Stimulated activated effector memory CD8-positive, alpha-beta T cell treated with anti-CD3 and anti-CD28 coated beads, Interleukin-12 subunit alpha, Interleukin-12 subunit beta, amount 100 ng/mL, for 72 hours (primary cell): Measurements from ENCODE around the gene SHB.
"Not testable (repeated sequence)": the region's sequence is repeated elsewhere in the genome, so short reads cannot be mapped to it uniquely, and the experiment has no call there.

Experiments used
- ATAC-seq: fragments of 150-1000 bp; cut with Tn5 transposase; 2 replicates; pipeline ENCODE4 v1.10.0; 2021
- DNase-seq, 2 donors: peaks; one replicate each; pipeline ENCODE4 v3.0.0; 2021 to 2022; ENCODE audit warnings: low spot score in 2 of 2
- H3K27ac Mint-ChIP-seq: one replicate; pipeline ENCODE4 v1.8.0; 2022; ENCODE audit warnings: mild to moderate bottlenecking, mixed read lengths
- H3K36me3 Mint-ChIP-seq: one replicate; pipeline ENCODE4 v1.8.0; 2022; ENCODE audit warnings: mild to moderate bottlenecking, mixed read lengths
- H3K4me1 Mint-ChIP-seq: one replicate; pipeline ENCODE4 v1.8.0; 2022; ENCODE audit warnings: mixed read lengths
- H3K4me3 Mint-ChIP-seq: one replicate; pipeline ENCODE4 v1.8.0; 2022; ENCODE audit warnings: mild to moderate bottlenecking, mixed read lengths
- H3K9me3 Mint-ChIP-seq: one replicate; pipeline ENCODE4 v1.8.0; 2022; ENCODE audit warnings: mixed read lengths

The SHB gene

GRCh38 chr9:37914154-37914551 lies 154.9 kb downstream of the SHB start:
- no peak overlapping the region for H3K27ac Mint-ChIP-seq

GRCh38 chr9:37913480-37914153 lies 155.4 kb downstream of the SHB start:
- ATAC-seq: peak; percentile 78
- no peak overlapping the region for H3K4me3 Mint-ChIP-seq
- H3K9me3 Mint-ChIP-seq: no peaks in the 10 kb centered on the region
- no peak overlapping the region for H3K27ac Mint-ChIP-seq
- DNase-seq: peak; percentile 86 to 95
- H3K36me3 Mint-ChIP-seq: no peaks in the 10 kb centered on the region
- no peaks in the 10 kb centered on the region for H3K4me1 Mint-ChIP-seq

More at GRCh38 chr9:37914154-37914551, 154.9 kb downstream of the SHB start:
- Mint-ChIP-seq H3K4me3 (no peak overlapping the region), H3K36me3 (no peaks in the 10 kb centered on the region), H3K9me3 (no peaks in the 10 kb centered on the region), H3K4me1 (no peaks in the 10 kb centered on the region)
- DNase-seq (no peak), ATAC-seq (no peak)

GRCh38 chr9:37911271-37911681 lies 157.8 kb downstream of the SHB start:
- Mint-ChIP-seq H3K36me3 (no peaks in the 10 kb centered on the region), H3K4me3 (no peak overlapping the region), H3K4me1 (no peaks in the 10 kb centered on the region), H3K27ac (no peak overlapping the region), H3K9me3 (no peaks in the 10 kb centered on the region)
- DNase-seq (no peak), ATAC-seq (no peak)

GRCh38 chr9:37910271-37910670 lies 158.8 kb downstream of the SHB start:
- Mint-ChIP-seq H3K27ac (no peak overlapping the region), H3K36me3 (no peaks in the 10 kb centered on the region)
- no peak for DNase-seq

GRCh38 chr9:37909836-37910235 lies 159.2 kb downstream of the SHB start:
- not testable (repeated sequence) for H3K4me1 Mint-ChIP-seq, H3K27ac Mint-ChIP-seq

More at GRCh38 chr9:37910271-37910670, 158.8 kb downstream of the SHB start:
- no peak for ATAC-seq
- Mint-ChIP-seq H3K4me1 (no peaks in the 10 kb centered on the region), H3K4me3 (no peak overlapping the region), H3K9me3 (no peaks in the 10 kb centered on the region)

GRCh38 chr9:37909326-37909725 lies 159.7 kb downstream of the SHB start:
- no peak for DNase-seq
- no peaks in the 10 kb centered on the region for H3K9me3 Mint-ChIP-seq
- H3K27ac Mint-ChIP-seq: no peak overlapping the region
- peaks cover 8% of the 10 kb centered on the region for H3K4me1 Mint-ChIP-seq
- ATAC-seq: no peak
- H3K4me3 Mint-ChIP-seq: no peak overlapping the region
- H3K36me3 Mint-ChIP-seq: peaks cover 4% of the 10 kb centered on the region

More at GRCh38 chr9:37909836-37910235, 159.2 kb downstream of the SHB start:
- not testable (repeated sequence) for H3K9me3 Mint-ChIP-seq, H3K4me3 Mint-ChIP-seq, ATAC-seq, DNase-seq, H3K36me3 Mint-ChIP-seq

- Mint-ChIP-seq H3K36me3 (peaks cover 9% of the 10 kb centered on the region), H3K27ac (no peak overlapping the region), H3K4me3 (no peak overlapping the region), H3K4me1 (peaks cover 9% of the 10 kb centered on the region), H3K9me3 (no peaks in the 10 kb centered on the region)
- no peak for DNase-seq
- no peak for ATAC-seq
Measured at GRCh38 chr9:37908698-37909186, 160.3 kb downstream of the SHB start.

- Mint-ChIP-seq H3K9me3 (no peaks in the 10 kb centered on the region), H3K4me1 (peaks cover 9% of the 10 kb centered on the region), H3K4me3 (no peak overlapping the region), H3K36me3 (peaks cover 9% of the 10 kb centered on the region), H3K27ac (no peak overlapping the region)
- ATAC-seq (no peak), DNase-seq (no peak)
Measured at GRCh38 chr9:37908283-37908682, 160.7 kb downstream of the SHB start.

GRCh38 chr9:37906312-37907239 lies 162.5 kb downstream of the SHB start:
- DNase-seq (no peak), ATAC-seq (no peak)
- Mint-ChIP-seq H3K4me1 (peaks cover 16% of the 10 kb centered on the region), H3K36me3 (peaks cover 9% of the 10 kb centered on the region), H3K4me3 (no peak overlapping the region), H3K27ac (no peak overlapping the region), H3K9me3 (no peaks in the 10 kb centered on the region)

GRCh38 chr9:37905776-37906175 lies 163.3 kb downstream of the SHB start:
- DNase-seq: no peak
- H3K4me3 Mint-ChIP-seq: no peak overlapping the region
- no peaks in the 10 kb centered on the region for H3K9me3 Mint-ChIP-seq
- no peak overlapping the region for H3K27ac Mint-ChIP-seq
- peaks cover 12% of the 10 kb centered on the region for H3K36me3 Mint-ChIP-seq
- ATAC-seq: no peak
- peaks cover 18% of the 10 kb centered on the region for H3K4me1 Mint-ChIP-seq

- no peak for ATAC-seq
- Mint-ChIP-seq H3K4me1 (peaks cover 21% of the 10 kb centered on the region), H3K27ac (peak overlapping the region; percentile 96), H3K36me3 (peaks cover 19% of the 10 kb centered on the region), H3K9me3 (no peaks in the 10 kb centered on the region), H3K4me3 (peak overlapping the region; percentile 82)
- no peak for DNase-seq
Measured at GRCh38 chr9:37905131-37905505, 163.9 kb downstream of the SHB start.

GRCh38 chr9:37904445-37905130 lies 164.4 kb downstream of the SHB start:
- Mint-ChIP-seq H3K4me1 (peaks cover 21% of the 10 kb centered on the region), H3K9me3 (no peaks in the 10 kb centered on the region), H3K36me3 (peaks cover 24% of the 10 kb centered on the region), H3K27ac (peak overlapping the region; percentile 96), H3K4me3 (peak overlapping the region; percentile 82)
- ATAC-seq: no peak
- DNase-seq: no peak

- peaks cover 32% of the 10 kb centered on the region for H3K36me3 Mint-ChIP-seq
- peak within 1 kb of the TSS; percentile 96 for H3K27ac Mint-ChIP-seq
- DNase-seq: peak; percentile 96 to 98
- peak; percentile 89 for ATAC-seq
- H3K4me1 Mint-ChIP-seq: peaks cover 21% of the 10 kb centered on the region
- peak within 1 kb of the TSS; percentile 82 for H3K4me3 Mint-ChIP-seq
- no peaks in the 10 kb centered on the region for H3K9me3 Mint-ChIP-seq
Measured at GRCh38 chr9:37903647-37904444, 165.2 kb downstream of the SHB start, which contains the start of gene SLC25A51. SLC25A51 (minus strand) TSS chr9:37904127; CDS start chr9:37888550, 15,577 bp downstream.

GRCh38 chr9:37902796-37903646 lies 166.0 kb downstream of the SHB start:
- ATAC-seq (peak; percentile 6), DNase-seq (no peak)
- H3K4me1 Mint-ChIP-seq: peaks cover 21% of the 10 kb centered on the region
- peak overlapping the region; percentile 96 for H3K27ac Mint-ChIP-seq
- no peaks in the 10 kb centered on the region for H3K9me3 Mint-ChIP-seq
- H3K36me3 Mint-ChIP-seq: peaks cover 40% of the 10 kb centered on the region
- peak overlapping the region; percentile 82 for H3K4me3 Mint-ChIP-seq
